ENCODE results near the gene CDC42BPG.

- TF ChIP-seq, protein P1, sequence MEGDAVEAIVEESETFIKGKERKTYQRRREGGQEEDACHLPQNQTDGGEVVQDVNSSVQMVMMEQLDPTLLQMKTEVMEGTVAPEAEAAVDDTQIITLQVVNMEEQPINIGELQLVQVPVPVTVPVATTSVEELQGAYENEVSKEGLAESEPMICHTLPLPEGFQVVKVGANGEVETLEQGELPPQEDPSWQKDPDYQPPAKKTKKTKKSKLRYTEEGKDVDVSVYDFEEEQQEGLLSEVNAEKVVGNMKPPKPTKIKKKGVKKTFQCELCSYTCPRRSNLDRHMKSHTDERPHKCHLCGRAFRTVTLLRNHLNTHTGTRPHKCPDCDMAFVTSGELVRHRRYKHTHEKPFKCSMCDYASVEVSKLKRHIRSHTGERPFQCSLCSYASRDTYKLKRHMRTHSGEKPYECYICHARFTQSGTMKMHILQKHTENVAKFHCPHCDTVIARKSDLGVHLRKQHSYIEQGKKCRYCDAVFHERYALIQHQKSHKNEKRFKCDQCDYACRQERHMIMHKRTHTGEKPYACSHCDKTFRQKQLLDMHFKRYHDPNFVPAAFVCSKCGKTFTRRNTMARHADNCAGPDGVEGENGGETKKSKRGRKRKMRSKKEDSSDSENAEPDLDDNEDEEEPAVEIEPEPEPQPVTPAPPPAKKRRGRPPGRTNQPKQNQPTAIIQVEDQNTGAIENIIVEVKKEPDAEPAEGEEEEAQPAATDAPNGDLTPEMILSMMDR (conservative IDR thresholded peaks at IDR 0.05 in 1 of 2, IDR thresholded peaks at IDR 0.05 in 1 of 2; ENCODE audit: low read depth in 1 of 2, low read length in 2 of 2), result no peak
- no peak for TF ChIP-seq EZH2 (IDR thresholded peaks at IDR 0.05; ENCODE audit: low read length, missing control alignments)
These were observed 65.8 kb downstream of the CDC42BPG start, which contains the start of gene SF1 for GRCh38 chr11:64778473-64779298.
